ENCODE results near the gene P4HA2. TPM values are rescaled to one million over a fixed set of nuclear protein-coding genes. Genes with fewer than 3 reads are reported as not detected.

P4HA2 gene
- total and polyA plus RNA-seq, 2 donors from 2014 or later, result 32.5 to 54.1 TPM

DNA sequence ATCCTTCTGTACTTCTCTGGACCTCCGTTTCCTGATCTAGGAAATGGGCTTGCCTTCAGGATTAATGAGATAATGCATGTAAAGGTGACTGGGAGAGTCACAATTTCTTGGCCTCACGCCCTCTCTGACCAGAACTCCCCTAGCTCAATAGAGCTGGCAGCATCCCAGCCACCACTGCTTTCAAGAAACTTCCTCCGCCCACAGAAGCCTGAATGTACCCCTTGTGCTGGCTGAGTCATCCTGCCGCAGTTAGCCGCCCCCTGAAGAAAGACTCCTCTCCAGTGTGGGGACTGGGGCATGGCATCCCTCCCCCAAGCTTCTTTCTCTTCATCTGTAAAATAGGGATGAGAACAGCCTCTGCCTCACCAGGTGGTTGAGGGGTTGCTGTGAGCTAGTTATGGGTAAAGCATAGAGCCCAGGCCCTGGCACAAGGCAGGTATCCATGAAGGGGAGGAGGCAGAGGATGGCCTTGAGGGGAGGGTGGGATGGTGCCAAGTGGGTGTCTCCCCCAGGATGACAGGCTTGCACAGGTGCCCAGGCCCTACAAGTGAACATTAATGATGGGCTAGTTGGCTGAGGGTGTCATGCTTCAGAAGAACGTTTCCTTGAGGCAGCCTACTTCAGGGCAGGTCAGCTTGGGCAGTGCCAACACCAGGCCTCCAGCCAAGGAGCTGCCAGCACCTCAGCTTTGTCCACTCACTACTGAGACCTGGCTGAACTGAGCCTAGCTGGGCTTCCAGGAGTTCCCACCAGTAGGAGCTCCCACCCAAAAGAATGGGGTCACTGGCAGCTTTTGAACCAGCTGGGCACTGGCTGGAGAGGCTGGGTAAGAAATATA is 33.3 kb upstream of the P4HA2 start:
- Histone ChIP-seq H3K36me3 (ENCODE audit: control insufficient read depth in 2 of 3, insufficient read depth in 3 of 3, low read length in 3 of 3) (peaks cover 0 to 10% (median 3%) of the 10 kb centered on the region in 3 donors), H3K4me1 (ENCODE audit: control insufficient read depth in 2 of 3, insufficient read depth in 2 of 3, low read depth in 1 of 3, low read length in 3 of 3) (peaks cover 0 to 26% (median 25%) of the 10 kb centered on the region in 3 donors), H3K9me3 (ENCODE audit: control insufficient read depth in 2 of 3, insufficient read depth in 1 of 3, low read length in 3 of 3) (no peaks in the 10 kb centered on the region), H3K4me3 (ENCODE audit: low read length in 3 of 3) (no peak overlapping the region), H3K9ac (ENCODE audit: low read length in 3 of 3) (no peak overlapping the region), H3K27ac (ENCODE audit: low read depth in 2 of 2, low read length in 2 of 2) (peak overlapping the region in 1 of 2 donors; percentile 3), H3K27me3 (ENCODE audit: control insufficient read depth, insufficient read depth, low read length) (no peaks in the 10 kb centered on the region)
- TF ChIP-seq, protein P1, sequence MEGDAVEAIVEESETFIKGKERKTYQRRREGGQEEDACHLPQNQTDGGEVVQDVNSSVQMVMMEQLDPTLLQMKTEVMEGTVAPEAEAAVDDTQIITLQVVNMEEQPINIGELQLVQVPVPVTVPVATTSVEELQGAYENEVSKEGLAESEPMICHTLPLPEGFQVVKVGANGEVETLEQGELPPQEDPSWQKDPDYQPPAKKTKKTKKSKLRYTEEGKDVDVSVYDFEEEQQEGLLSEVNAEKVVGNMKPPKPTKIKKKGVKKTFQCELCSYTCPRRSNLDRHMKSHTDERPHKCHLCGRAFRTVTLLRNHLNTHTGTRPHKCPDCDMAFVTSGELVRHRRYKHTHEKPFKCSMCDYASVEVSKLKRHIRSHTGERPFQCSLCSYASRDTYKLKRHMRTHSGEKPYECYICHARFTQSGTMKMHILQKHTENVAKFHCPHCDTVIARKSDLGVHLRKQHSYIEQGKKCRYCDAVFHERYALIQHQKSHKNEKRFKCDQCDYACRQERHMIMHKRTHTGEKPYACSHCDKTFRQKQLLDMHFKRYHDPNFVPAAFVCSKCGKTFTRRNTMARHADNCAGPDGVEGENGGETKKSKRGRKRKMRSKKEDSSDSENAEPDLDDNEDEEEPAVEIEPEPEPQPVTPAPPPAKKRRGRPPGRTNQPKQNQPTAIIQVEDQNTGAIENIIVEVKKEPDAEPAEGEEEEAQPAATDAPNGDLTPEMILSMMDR (IDR thresholded peaks at IDR 0.05; ENCODE audit: borderline replicate concordance, extremely low read depth, insufficient read depth), result no peak
- intact Hi-C loops (cut with DNase I), result no loop called here
- FAIRE-seq (no peak), DNase-seq (peak in 2 of 5 donors; percentile 39 to 93)

DNA sequence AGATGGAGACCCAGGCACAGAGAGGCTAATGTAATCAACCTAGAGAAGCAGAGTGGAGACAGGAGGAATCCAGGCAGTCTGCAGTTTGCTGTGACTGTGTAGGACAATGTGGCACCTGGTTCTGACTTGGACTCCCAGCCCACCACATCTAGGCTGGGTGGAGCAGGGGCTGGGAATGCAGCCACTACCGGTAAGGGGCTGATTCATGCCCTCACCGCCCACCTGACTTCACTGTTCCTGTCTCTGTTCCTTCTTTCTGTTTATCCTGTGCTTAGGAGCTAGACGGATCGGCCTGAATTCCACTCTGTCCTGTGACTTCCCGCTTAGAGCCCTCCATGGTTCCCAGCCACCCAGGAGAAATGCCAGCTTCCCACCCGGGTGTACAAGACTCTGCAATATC is 32.4 kb upstream of the P4HA2 start:
- Histone ChIP-seq H3K36me3 (ENCODE audit: control insufficient read depth in 2 of 3, insufficient read depth in 3 of 3, low read length in 3 of 3) (peaks cover 0 to 10% (median 3%) of the 10 kb centered on the region in 3 donors), H3K9me3 (ENCODE audit: control insufficient read depth in 2 of 3, insufficient read depth in 1 of 3, low read length in 3 of 3) (no peaks in the 10 kb centered on the region), H3K9ac (ENCODE audit: low read length in 3 of 3) (peak overlapping the region in 1 of 3 donors; percentile 23), H3K27ac (ENCODE audit: low read depth in 2 of 2, low read length in 2 of 2) (peak overlapping the region; percentile 26 to 80), H3K27me3 (ENCODE audit: control insufficient read depth, insufficient read depth, low read length) (no peaks in the 10 kb centered on the region), H3K4me1 (ENCODE audit: control insufficient read depth in 2 of 3, insufficient read depth in 2 of 3, low read depth in 1 of 3, low read length in 3 of 3) (peaks cover 0 to 27% (median 20%) of the 10 kb centered on the region in 3 donors), H3K4me3 (ENCODE audit: low read length in 3 of 3) (no peak overlapping the region)
- FAIRE-seq (no peak), DNase-seq (peak in 1 of 5 donors; percentile 78)
- TF ChIP-seq, protein P1 (IDR thresholded peaks at IDR 0.05; ENCODE audit: borderline replicate concordance, extremely low read depth, insufficient read depth), result no peak
- intact Hi-C loops (cut with DNase I), result no loop called here

DNA sequence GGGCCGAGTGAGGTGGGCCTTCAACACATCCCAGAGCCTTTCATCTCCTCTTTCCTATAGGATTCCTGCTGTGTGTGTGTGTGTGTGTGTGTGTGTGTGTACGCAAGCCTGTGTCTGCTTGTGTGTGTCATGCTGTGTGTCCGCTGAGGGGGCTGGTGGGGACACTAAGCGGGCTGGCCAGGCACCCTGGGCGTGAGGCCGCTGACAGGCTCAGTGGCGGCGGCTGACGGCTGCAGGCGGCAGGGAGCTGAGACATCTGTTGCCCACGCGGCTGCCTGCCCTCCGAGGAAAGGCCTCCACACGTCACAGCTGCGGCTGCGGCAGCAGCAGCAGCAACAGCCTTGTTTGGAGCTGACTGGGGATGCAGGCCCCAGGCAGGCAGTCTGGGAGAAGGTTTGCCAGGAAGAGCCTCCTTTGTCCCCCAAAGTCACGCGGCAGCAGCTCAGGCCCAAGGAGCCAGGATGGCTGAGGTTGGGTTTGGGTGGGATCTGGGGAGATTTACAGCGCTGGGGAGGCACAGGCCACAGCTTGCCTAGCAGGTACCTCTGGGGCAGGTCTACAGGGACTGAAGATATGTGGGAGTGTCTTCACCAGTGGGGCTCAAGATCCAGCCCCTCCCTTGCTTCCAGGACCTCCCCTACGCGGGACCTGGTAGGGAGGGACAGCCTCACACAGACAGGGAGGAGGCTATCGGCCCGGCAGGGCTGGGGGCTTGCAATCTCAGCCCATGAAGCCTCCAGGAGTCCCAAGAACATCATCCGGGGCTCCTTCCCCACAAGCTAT is 31.6 kb upstream of the P4HA2 start:
- TF ChIP-seq, protein P1 (IDR thresholded peaks at IDR 0.05; ENCODE audit: borderline replicate concordance, extremely low read depth, insufficient read depth), result no peak
- H3K9ac ChIP-seq (ENCODE audit: low read length in 3 of 3), result peak overlapping the region in 1 of 3 donors; percentile 29
- H3K27me3 ChIP-seq (ENCODE audit: control insufficient read depth, insufficient read depth, low read length), result no peaks in the 10 kb centered on the region
- no peaks in the 10 kb centered on the region for H3K9me3 ChIP-seq (ENCODE audit: control insufficient read depth in 2 of 3, insufficient read depth in 1 of 3, low read length in 3 of 3)
- DNase-seq, result peak; percentile 73 to 93 (median 84)
- intact Hi-C loops (cut with DNase I), result no loop called here
- peaks cover 0 to 10% (median 3%) of the 10 kb centered on the region in 3 donors for H3K36me3 ChIP-seq (ENCODE audit: control insufficient read depth in 2 of 3, insufficient read depth in 3 of 3, low read length in 3 of 3)
- H3K27ac ChIP-seq (ENCODE audit: low read depth in 2 of 2, low read length in 2 of 2), result peak overlapping the region; percentile 71 to 80
- peaks cover 0 to 33% (median 21%) of the 10 kb centered on the region in 3 donors for H3K4me1 ChIP-seq (ENCODE audit: control insufficient read depth in 2 of 3, insufficient read depth in 2 of 3, low read depth in 1 of 3, low read length in 3 of 3)
- H3K4me3 ChIP-seq (ENCODE audit: low read length in 3 of 3), result peak overlapping the region in 1 of 3 donors; percentile 38
- no peak for FAIRE-seq

All from kidney (tissue), 14 donors.